PC-9 (cell line): ENCODE data around the gene ING5. TPM values are rescaled to one million over a fixed set of nuclear protein-coding genes. Genes with fewer than 3 reads are reported as not detected.

ENCODE experiments used
- BruUV-seq: library from RNA; stranded (reverse); fragments of 400-500 nt; replicated peaks from 2 replicates; lab custom pipeline; 2021; lab: Mats Ljungman, UMichigan
- CTCF ChIA-PET: fragments of 300-600 bp; sonication (Branson Sonifier 250); formaldehyde crosslinking; loops from one replicate; lab custom pipeline; 2022; ENCODE audit warnings: antibody characterized with exemption; lab: Charles Lee
- POLR2A ChIA-PET: fragments of 300-600 bp; sonication (Branson Sonifier 250); formaldehyde crosslinking; loops from one replicate; lab custom pipeline; 2022; ENCODE audit warnings: antibody characterized with exemption; ENCODE audit not compliant: unreplicated experiment; lab: Charles Lee
- DNase-seq, 2 experiments: peaks; one replicate each; pipeline versions ENCODE4 v3.0.0 to v3.0.0-alpha.2; 2015 to 2022; ENCODE audit warnings: mixed read lengths in 1 of 2
- H2AFZ ChIP-seq: fragments of 200-600 bp; sonication (generic); 2 replicates; pipeline ENCODE4 v1.8.1; 2017; ENCODE audit warnings: antibody characterized with exemption
- H3F3A ChIP-seq: fragments of 200-600 bp; sonication (generic); 2 replicates; pipeline ENCODE4 v1.8.1; 2017; ENCODE audit warnings: antibody characterized with exemption, mild to moderate bottlenecking, low read depth; ENCODE audit not compliant: insufficient read depth
- H3K27ac ChIP-seq: fragments of 200-600 bp; sonication (generic); 2 replicates; pipeline ENCODE4 v1.6.1; 2016; ENCODE audit warnings: mixed run types
- H3K27me3 ChIP-seq: fragments of 200-600 bp; sonication (generic); 2 replicates; pipeline ENCODE4 v1.6.1; 2016; ENCODE audit warnings: low read depth, mixed run types; ENCODE audit not compliant: insufficient read depth
- H3K36me3 ChIP-seq: fragments of 200-600 bp; sonication (generic); 2 replicates; pipeline ENCODE4 v1.6.1; 2016; ENCODE audit warnings: low read depth, mixed run types
- H3K4me1 ChIP-seq: fragments of 200-600 bp; sonication (generic); replicated peaks from 2 replicates; pipeline ENCODE4 v1.6.1; 2016; ENCODE audit warnings: mixed run types; ENCODE audit not compliant: insufficient read depth
- H3K4me2 ChIP-seq: fragments of 200-600 bp; sonication (generic); 2 replicates; pipeline ENCODE4 v1.6.1; 2017; ENCODE audit warnings: mixed run types
- H3K4me3 ChIP-seq: fragments of 200-600 bp; sonication (generic); 2 replicates; pipeline ENCODE4 v1.6.1; 2016; ENCODE audit warnings: mixed run types
- H3K79me2 ChIP-seq: fragments of 200-600 bp; sonication (generic); 2 replicates; pipeline ENCODE4 v1.6.1; 2017; ENCODE audit warnings: low read depth, mixed run types
- H3K9me2 ChIP-seq: fragments of 200-600 bp; sonication (generic); 2 replicates; pipeline ENCODE4 v1.8.1; 2017; ENCODE audit warnings: mild to moderate bottlenecking; ENCODE audit not compliant: insufficient read depth
- H3K9me3 ChIP-seq: fragments of 200-600 bp; sonication (generic); 2 replicates; pipeline ENCODE4 v1.8.1; 2016; ENCODE audit warnings: low read depth; ENCODE audit not compliant: insufficient read depth
- H4K20me1 ChIP-seq: fragments of 200-600 bp; sonication (generic); 2 replicates; pipeline ENCODE4 v1.8.1; 2017; ENCODE audit not compliant: insufficient read depth
- CTCF ChIP-seq: fragments of 200-600 bp; sonication (generic); conservative IDR thresholded peaks from 2 replicates; pipeline ENCODE4 v1.6.1; 2017; ENCODE audit warnings: mixed run types, antibody characterized with exemption, mild to moderate bottlenecking, moderate library complexity
- EZH2 ChIP-seq: fragments of 200-600 bp; sonication (generic); IDR thresholded peaks from 2 replicates; pipeline ENCODE4 v1.8.0; 2017; ENCODE audit warnings: antibody characterized with exemption, low read depth
- intact Hi-C: fragments of 100-400 bp; cut with micrococcal nuclease; formaldehyde crosslinking; loops from one replicate; pipeline ENCODE4 v1.10.0; 2022; ENCODE audit not compliant: unreplicated experiment
- total RNA-seq: library from RNA; stranded (reverse); gene quantifications from 2 replicates; pipeline ENCODE4 v1.2.3, GENCODE V29; 2021

Gene ING5
- total RNA-seq, 1 experiment from 2014 or later = 79.7 TPM

- BruUV-seq = no TSS peak
- no peak overlapping the region for H2AFZ ChIP-seq
- H3K4me2 ChIP-seq = no peak overlapping the region
Measured at GRCh38 chr2:241653210-241653750, 48.6 kb upstream of the ING5 start.

GRCh38 chr2:241654551-241654950 is 47.3 kb upstream of the ING5 start:
- Histone ChIP-seq H3K36me3 (peaks cover 20% of the 10 kb centered on the region; the same call in 1 of the 2 replicates), H3K4me1 (no peaks in the 10 kb centered on the region), H3K9me2 (no peaks in the 10 kb centered on the region), H3K4me2 (no peak overlapping the region), H3K4me3 (no peak overlapping the region), H3K27ac (no peak overlapping the region), H4K20me1 (peaks cover 41% of the 10 kb centered on the region), H2AFZ (no peak overlapping the region), H3K9me3 (no peaks in the 10 kb centered on the region), H3F3A (peaks cover 9% of the 10 kb centered on the region; the same call in 1 of the 2 replicates), H3K27me3 (no peaks in the 10 kb centered on the region), H3K79me2 (peaks cover 8% of the 10 kb centered on the region; the same call in 1 of the 2 replicates)
- BruUV-seq = no TSS peak
- no peak for DNase-seq
- intact Hi-C loops = no loop called here
- ChIA-PET POLR2A (no interaction called here), CTCF (no interaction called here)
- no peak for TF ChIP-seq CTCF
- TF ChIP-seq EZH2 = no peak

More at GRCh38 chr2:241653210-241653750, 48.6 kb upstream of the ING5 start:
- peaks cover 42% of the 10 kb centered on the region for H4K20me1 ChIP-seq
- H3F3A ChIP-seq = peaks cover 4% of the 10 kb centered on the region; the same call in 1 of the 2 replicates
- no peak overlapping the region for H3K4me3 ChIP-seq
- H3K36me3 ChIP-seq = peaks cover 12% of the 10 kb centered on the region; the same call in 1 of the 2 replicates
- CTCF ChIA-PET = interaction anchor here (0.7 kb wide), 1 partner anchor 18 kb away, joined by 11 read pairs; no protein-coding TSS in a partner anchor
- intact Hi-C loops = no loop called here
- POLR2A ChIA-PET = no interaction called here
- DNase-seq = no peak
- no peaks in the 10 kb centered on the region for H3K9me2 ChIP-seq
- no peaks in the 10 kb centered on the region for H3K4me1 ChIP-seq
- peaks cover 19% of the 10 kb centered on the region for H3K79me2 ChIP-seq
- no peaks in the 10 kb centered on the region for H3K9me3 ChIP-seq
- TF ChIP-seq CTCF = no peak
- no peak for TF ChIP-seq EZH2
- no peak overlapping the region for H3K27ac ChIP-seq
- H3K27me3 ChIP-seq = no peaks in the 10 kb centered on the region

GRCh38 chr2:241655516-241656189 is 46.2 kb upstream of the ING5 start:
- no peak for TF ChIP-seq EZH2
- no peak for TF ChIP-seq CTCF
- H3K36me3 ChIP-seq = peaks cover 23% of the 10 kb centered on the region; the same call in 1 of the 2 replicates
- POLR2A ChIA-PET = no interaction called here
- peaks cover 30% of the 10 kb centered on the region for H4K20me1 ChIP-seq
- H3F3A ChIP-seq = peaks cover 8% of the 10 kb centered on the region; the same call in 1 of the 2 replicates
- H3K4me3 ChIP-seq = no peak overlapping the region
- H3K27me3 ChIP-seq = no peaks in the 10 kb centered on the region
- H3K27ac ChIP-seq = no peak overlapping the region
- intact Hi-C loops = no loop called here
- H2AFZ ChIP-seq = no peak overlapping the region
- CTCF ChIA-PET = no interaction called here
- BruUV-seq = no TSS peak
- H3K79me2 ChIP-seq = no peaks in the 10 kb centered on the region
- DNase-seq = no peak
- no peaks in the 10 kb centered on the region for H3K9me2 ChIP-seq
- H3K4me1 ChIP-seq = no peaks in the 10 kb centered on the region
- H3K4me2 ChIP-seq = no peak overlapping the region
- no peaks in the 10 kb centered on the region for H3K9me3 ChIP-seq
